ENCODE measurements around the gene ZFP36L1.
"Not testable (repeated sequence)": the region's sequence is repeated elsewhere in the genome, so short reads cannot be mapped to it uniquely, and the experiment has no call there.

Gene ZFP36L1

GRCh38 chr14:68782091-68782981 lies 10.5 kb downstream of the ZFP36L1 start:
- DNase-seq = no peak

- no peak for DNase-seq
Measured at GRCh38 chr14:68781161-68782021, 11.5 kb downstream of the ZFP36L1 start.

GRCh38 chr14:68780358-68781160 lies 12.3 kb downstream of the ZFP36L1 start:
- DNase-seq = no peak

- DNase-seq = no peak
Measured at GRCh38 chr14:68779761-68780323, 13.0 kb downstream of the ZFP36L1 start.

- DNase-seq = no peak
Measured at GRCh38 chr14:68777644-68778043, 15.2 kb downstream of the ZFP36L1 start.

DNA sequence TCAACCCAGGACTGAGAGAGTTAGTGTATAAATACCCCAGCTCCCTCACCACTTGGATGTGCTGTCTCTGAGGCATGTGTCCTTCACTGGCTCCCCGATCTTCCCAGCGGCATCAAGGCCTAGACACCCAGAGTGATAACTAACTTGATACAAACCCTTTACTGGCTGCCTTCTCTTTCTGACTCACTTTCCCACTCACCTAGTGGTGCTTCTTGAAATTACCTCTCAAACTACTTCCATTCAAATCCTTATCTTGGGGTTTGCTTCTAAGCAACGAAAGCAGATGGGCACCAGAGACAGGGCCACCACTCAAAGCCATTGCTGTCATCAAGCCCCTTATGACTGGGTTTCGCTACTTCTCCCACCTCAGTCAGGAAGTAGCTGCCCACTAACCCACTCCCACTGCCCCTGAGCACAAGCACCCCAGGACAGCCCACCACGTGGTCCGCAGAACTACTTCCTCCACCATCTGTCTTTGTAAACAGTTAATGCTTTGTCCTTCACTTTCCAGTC lies 17.2 kb downstream of the ZFP36L1 start:
- no peak for DNase-seq

DNA sequence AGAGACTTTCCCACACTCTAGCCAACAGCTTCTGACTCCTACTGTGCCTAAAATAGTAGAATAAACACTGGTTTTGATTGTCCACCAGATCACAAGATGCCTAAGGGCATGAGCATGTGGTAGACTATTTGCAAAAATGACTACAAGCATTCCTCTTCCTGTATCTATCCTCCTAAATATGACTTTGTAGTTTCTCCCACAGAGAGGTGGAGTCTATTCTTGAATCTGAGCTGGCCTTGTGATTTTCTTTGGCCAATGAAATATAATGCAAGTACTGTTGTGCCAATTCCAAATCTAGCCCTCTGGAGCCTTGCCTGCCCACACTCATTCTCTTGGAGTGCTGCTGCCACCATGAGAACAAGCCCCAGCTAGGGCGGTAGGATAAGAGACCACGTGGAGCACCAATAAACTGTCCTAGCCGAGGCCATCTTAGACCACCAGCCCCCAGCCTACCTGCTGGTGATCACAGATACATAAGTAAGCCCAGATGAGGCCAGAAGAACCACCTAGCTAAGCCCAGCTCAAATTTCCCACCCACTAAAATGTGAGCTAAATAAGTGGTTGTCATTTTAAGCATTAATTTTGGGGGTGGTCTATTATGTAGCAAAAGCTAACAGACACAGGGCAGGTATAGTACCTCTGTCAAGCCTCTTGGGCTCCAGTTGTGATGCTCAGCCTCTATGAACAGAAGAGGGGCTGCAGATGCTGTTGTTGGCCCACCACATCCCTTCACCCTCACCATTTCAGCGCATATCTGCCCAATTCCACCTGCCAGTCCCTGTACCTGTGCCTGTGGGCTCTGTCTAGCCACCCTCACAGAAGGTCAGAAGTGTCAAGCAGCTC lies 17.9 kb downstream of the ZFP36L1 start:
- no peak for DNase-seq

GRCh38 chr14:68772761-68773381 lies 20.0 kb downstream of the ZFP36L1 start:
- DNase-seq = no peak

- no peak for DNase-seq
Measured at GRCh38 chr14:68771631-68772030, 21.2 kb downstream of the ZFP36L1 start.

DNA sequence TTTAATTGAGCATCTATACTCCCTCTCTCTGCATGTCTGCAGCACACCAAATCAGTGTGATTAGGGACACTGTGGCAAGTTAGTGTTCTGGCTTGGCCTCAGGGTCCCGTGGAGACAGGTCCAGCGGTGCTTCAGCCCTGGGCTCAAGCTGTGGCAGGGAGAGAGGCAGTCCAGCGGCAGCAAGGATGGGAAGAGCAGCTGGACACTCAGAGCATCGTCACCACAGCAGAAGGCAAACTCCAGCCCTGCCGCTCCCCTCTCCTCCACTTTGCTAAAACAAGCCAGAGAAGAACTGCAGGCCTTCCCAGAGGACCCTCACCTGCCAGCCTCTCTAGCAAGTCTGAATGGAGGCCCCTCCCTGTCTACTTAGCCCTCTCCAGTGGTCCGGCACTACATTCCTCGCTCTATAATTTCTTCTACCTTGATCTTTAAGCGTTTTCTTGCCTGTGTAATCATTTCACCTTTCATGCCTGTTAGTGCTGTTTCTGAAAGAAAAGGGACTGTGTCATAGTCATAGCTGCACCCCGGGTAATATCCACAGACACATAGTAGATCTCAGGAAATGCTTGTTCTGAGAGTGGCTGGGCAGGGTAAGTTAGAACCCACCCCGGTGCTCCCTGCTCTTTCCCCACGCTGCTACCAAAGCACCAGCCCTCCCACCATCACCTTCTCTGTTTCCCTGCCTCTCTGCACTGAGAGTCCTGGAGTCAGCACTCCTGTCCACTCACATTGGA lies 22.1 kb downstream of the ZFP36L1 start:
- no peak for DNase-seq

DNA sequence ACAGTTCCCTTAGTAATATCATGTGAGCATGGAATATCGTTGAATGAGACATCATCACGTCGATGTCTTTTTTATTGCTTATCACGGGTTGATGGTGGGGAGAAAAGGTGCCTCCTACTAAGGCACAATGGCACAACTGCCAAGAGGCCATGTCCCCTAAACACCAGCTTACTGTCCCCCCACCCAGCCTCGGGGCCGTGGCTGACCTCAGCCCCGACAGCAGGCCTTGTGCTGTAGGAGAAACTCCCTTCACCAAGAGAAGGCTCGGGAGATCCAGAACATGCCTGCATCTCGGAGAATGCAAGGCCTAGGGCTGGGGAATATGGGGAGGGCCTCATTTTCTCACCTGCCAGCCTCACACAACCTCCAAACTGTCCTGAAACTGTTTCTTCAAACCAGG lies 22.8 kb downstream of the ZFP36L1 start:
- no peak for DNase-seq

DNA sequence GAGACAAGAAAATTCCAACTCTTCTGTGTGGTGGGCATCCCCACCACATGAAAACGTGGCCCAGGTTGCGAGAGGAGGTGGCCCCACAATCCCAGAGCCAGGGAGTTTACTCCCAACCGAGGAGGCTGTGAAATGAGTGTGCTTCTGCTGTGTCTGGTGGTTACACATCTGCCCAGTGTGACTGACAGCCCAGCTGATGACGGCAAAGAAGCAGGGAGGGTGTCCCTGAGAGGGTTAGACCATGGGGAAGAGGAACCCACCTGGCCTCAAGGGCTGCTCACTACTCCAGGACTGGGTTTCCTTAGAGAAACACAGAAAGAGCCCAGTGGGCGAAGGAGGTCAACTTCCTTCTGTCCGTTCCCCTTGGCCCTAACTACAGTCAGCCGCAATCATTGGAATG lies 24.6 kb downstream of the ZFP36L1 start:
- DNase-seq = no peak

- DNase-seq = no peak
Measured at GRCh38 chr14:68767248-68767645, 25.6 kb downstream of the ZFP36L1 start.

- no peak for DNase-seq
Measured at GRCh38 chr14:68766299-68767247, 26.3 kb downstream of the ZFP36L1 start.

- not testable (repeated sequence) for DNase-seq
Measured at GRCh38 chr14:68763843-68764242, 29.0 kb downstream of the ZFP36L1 start.

- no peak for DNase-seq
Measured at GRCh38 chr14:68762953-68763764, 29.7 kb downstream of the ZFP36L1 start.

GRCh38 chr14:68761391-68761790 lies 31.5 kb downstream of the ZFP36L1 start:
- no peak for DNase-seq

DNA sequence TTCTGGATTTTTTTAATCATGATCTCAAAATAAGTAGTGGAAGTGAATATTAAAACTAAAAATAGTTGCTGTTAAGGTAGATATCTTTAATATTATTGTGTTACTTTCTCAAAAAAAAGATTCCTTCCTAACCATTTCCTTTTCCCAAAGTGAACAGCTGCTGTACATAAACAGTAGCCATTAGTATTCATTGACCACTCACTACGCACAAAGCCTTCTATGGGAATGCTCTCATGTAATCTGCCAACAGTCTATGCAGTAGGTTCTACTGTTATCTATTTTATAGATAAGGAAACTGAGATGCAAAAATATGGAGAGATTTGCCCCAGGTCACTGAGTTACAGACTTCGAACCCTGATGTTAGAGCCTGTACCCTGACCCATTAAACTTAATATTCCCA lies 32.1 kb downstream of the ZFP36L1 start:
- no peak for DNase-seq

All from NCI-H524 treated with DMSO at 0.1 percent for 48 hours (cell line).